Peyer's patch (tissue), 4 donors: ENCODE measurements around the gene FOXL2. TPM values are rescaled to one million over a fixed set of nuclear protein-coding genes. Genes with fewer than 3 reads are reported as not detected.

Experiments used
- DNase-seq, 3 donors: peaks; one replicate each; pipeline ENCODE4 v3.0.0-alpha.2; 2017 to 2019
- H3K27ac ChIP-seq, 4 donors: fragments of 200-600 bp; sonication (generic); one replicate each; pipeline ENCODE4 v1.5.1; 2016 to 2019
- H3K27me3 ChIP-seq, 2 donors: fragments of 200-600 bp; sonication (generic); one replicate each; pipeline ENCODE4 v1.5.1; 2019
- H3K36me3 ChIP-seq, 3 donors: fragments of 200-600 bp; sonication (generic); one replicate each; pipeline ENCODE4 v1.5.1; 2016 to 2019
- H3K4me1 ChIP-seq, 4 donors: fragments of 200-600 bp; sonication (generic); one replicate each; pipeline ENCODE4 v1.5.1; 2016 to 2019
- H3K4me3 ChIP-seq, 4 donors: fragments of 200-600 bp; sonication (generic); 1 replicate in 3 of 4; 2 replicates in 1 of 4; pipeline ENCODE4 v1.5.1; 2016 to 2019; ENCODE audit warnings: mild to moderate bottlenecking in 1 of 4
- H3K9me3 ChIP-seq, 4 donors: fragments of 200-600 bp; sonication (generic); one replicate each; pipeline ENCODE4 v1.5.1; 2016 to 2019; ENCODE audit warnings: mild to moderate bottlenecking in 1 of 4
- POLR2A ChIP-seq, 2 donors: fragments of 450-650 bp; IDR thresholded peaks; one replicate each; pipeline ENCODE4 v1.5.1; 2017; ENCODE audit warnings: antibody characterized with exemption in 2 of 2, mild to moderate bottlenecking in 2 of 2, moderate library complexity in 2 of 2
- total RNA-seq, 4 donors: library from RNA; depleted of rRNA; stranded (reverse); fragments of >200 nt; gene quantifications; one replicate each; pipeline ENCODE4 v1.1.0, GENCODE V29; 2016
- TF ChIP-seq, protein P1 (sequence below), 6 experiments: fragments of 450-650 bp in 4 of 6; fragments of 200-600 bp in 2 of 6; sonication (generic) in 1 of 6; IDR thresholded peaks; one replicate each; pipeline ENCODE4 v1.5.1; 2017 to 2019; ENCODE audit warnings: antibody characterized with exemption in 6 of 6, mild to moderate bottlenecking in 3 of 6, moderate library complexity in 1 of 6

FOXL2 gene
- total RNA-seq, 4 donors from 2014 or later: not detected

DNA sequence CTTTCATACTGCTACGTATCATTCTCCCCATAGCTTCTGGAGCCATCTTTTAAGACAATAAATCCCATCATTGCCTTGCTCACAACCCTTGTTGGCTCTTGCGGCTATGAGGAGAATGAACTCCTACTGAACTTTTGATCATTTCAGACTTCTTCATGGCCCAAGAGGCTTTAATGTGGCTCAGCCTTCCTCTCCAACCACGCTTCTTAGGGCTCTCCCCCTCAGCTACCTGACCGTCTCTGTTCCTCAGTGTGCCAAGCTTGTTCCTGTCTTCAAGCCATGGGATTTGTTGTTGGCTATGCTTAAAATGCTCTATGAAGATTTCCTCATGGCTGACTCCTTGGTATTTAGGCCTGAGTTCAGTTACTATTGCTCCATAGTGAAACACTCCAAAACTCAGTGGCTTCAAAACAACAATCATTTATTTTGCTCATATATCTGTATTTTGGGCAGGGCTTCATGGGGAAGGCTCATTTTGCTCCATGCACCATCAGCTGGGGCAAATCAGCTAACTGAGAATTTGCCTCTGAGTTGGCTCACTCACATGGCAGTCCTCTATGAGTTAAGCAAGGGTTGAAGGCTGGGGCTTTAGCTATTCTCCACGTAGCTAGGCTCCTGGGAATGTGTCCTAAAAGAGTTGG, 47.5 kb downstream of the FOXL2 start:
- Histone ChIP-seq H3K36me3 (no peaks in the 10 kb centered on the region), H3K9me3 (no peaks in the 10 kb centered on the region), H3K27ac (no peak overlapping the region), H3K27me3 (no peaks in the 10 kb centered on the region), H3K4me1 (no peaks in the 10 kb centered on the region), H3K4me3 (no peak overlapping the region)
- no peak for DNase-seq
- no peak for TF ChIP-seq POLR2A (IDR thresholded peaks at IDR 0.05)
- TF ChIP-seq, protein P1, sequence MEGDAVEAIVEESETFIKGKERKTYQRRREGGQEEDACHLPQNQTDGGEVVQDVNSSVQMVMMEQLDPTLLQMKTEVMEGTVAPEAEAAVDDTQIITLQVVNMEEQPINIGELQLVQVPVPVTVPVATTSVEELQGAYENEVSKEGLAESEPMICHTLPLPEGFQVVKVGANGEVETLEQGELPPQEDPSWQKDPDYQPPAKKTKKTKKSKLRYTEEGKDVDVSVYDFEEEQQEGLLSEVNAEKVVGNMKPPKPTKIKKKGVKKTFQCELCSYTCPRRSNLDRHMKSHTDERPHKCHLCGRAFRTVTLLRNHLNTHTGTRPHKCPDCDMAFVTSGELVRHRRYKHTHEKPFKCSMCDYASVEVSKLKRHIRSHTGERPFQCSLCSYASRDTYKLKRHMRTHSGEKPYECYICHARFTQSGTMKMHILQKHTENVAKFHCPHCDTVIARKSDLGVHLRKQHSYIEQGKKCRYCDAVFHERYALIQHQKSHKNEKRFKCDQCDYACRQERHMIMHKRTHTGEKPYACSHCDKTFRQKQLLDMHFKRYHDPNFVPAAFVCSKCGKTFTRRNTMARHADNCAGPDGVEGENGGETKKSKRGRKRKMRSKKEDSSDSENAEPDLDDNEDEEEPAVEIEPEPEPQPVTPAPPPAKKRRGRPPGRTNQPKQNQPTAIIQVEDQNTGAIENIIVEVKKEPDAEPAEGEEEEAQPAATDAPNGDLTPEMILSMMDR (IDR thresholded peaks at IDR 0.05): no peak

DNA sequence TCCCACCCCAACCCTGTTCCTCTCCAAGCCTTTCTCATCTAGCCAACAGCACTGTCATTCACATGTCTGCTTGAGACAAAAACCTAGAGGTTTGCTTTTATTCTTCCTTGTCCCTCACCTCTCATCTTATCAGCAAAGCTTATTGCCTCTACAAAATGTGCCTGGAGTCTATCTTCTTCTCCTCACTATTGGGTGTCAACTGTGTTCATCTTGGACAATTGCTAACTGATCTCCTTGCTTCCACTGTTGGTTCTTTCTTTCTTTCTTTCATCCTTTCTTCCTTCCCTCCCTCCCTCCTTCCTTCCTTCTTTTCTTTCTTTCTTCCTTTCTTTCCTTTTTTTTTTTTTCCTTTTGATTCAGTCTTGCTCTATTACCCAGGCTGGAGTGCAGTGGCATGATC, 48.2 kb downstream of the FOXL2 start:
- Histone ChIP-seq H3K4me3 (no peak overlapping the region), H3K9me3 (no peaks in the 10 kb centered on the region), H3K27me3 (no peaks in the 10 kb centered on the region), H3K27ac (no peak overlapping the region), H3K4me1 (no peaks in the 10 kb centered on the region), H3K36me3 (no peaks in the 10 kb centered on the region)
- no peak for DNase-seq
- TF ChIP-seq, protein P1 (IDR thresholded peaks at IDR 0.05): no peak
- TF ChIP-seq POLR2A (IDR thresholded peaks at IDR 0.05): no peak

- Histone ChIP-seq H3K4me3 (no peak overlapping the region), H3K36me3 (no peaks in the 10 kb centered on the region), H3K9me3 (no peaks in the 10 kb centered on the region), H3K4me1 (no peaks in the 10 kb centered on the region), H3K27ac (no peak overlapping the region), H3K27me3 (no peaks in the 10 kb centered on the region)
- no peak for TF ChIP-seq POLR2A (IDR thresholded peaks at IDR 0.05)
- TF ChIP-seq, protein P1 (IDR thresholded peaks at IDR 0.05): no peak
- no peak for DNase-seq
Observed at GRCh38 chr3:138898301-138898700, 48.6 kb downstream of the FOXL2 start.

Other genes with a start within 250 kb of the FOXL2 start
- gene PIK3CB, start 112.2 kb downstream of the FOXL2 start, total RNA-seq: 10 to 100 TPM; 32.2 to 52.1 (median 41.5) TPM
- not detected for gene FOXL2NB, start 80 bp upstream of the FOXL2 start, total RNA-seq
- not detected for gene PRR23A, start 59.1 kb upstream of the FOXL2 start, total RNA-seq
- not detected for gene PRR23B, start 73.8 kb upstream of the FOXL2 start, total RNA-seq
- not detected for gene PRR23C, start 97.8 kb upstream of the FOXL2 start, total RNA-seq